Neural cell (in vitro differentiated cells): ENCODE results near the gene MYO9A. TPM values are rescaled to one million over a fixed set of nuclear protein-coding genes. Genes with fewer than 3 reads are reported as not detected.

Experiments used
- H2AFZ ChIP-seq: fragments of 200-600, 300-800 bp; sonication (generic), shearing (Covaris generic); 2 replicates; pipeline ENCODE4 v1.6.0; 2014; ENCODE audit warnings: low read depth, mild to moderate bottlenecking, antibody characterized with exemption, low read length, moderate library complexity
- H3F3A ChIP-seq: fragments of 200-600 bp; shearing (Covaris generic); 2 replicates; pipeline ENCODE4 v1.6.1; 2016; ENCODE audit warnings: mild to moderate bottlenecking, moderate library complexity, mixed read lengths, antibody characterized with exemption, low read length; ENCODE audit not compliant: insufficient read depth, poor library complexity, severe bottlenecking
- H3K27ac ChIP-seq: fragments of 200-600, 300-800 bp; sonication (generic), shearing (Covaris generic); 2 replicates; pipeline ENCODE4 v1.5.1; 2014; ENCODE audit warnings: mild to moderate bottlenecking, low read length, moderate library complexity
- H3K27me3 ChIP-seq: fragments of 300-800, 200-600 bp; sonication (generic), shearing (Covaris generic); 2 replicates; pipeline ENCODE4 v1.6.0; 2014; ENCODE audit warnings: mild to moderate bottlenecking, low read depth, low read length, moderate library complexity; ENCODE audit not compliant: insufficient read depth
- H3K36me3 ChIP-seq: fragments of 300-800, 200-600 bp; sonication (generic), shearing (Covaris generic); 2 replicates; pipeline ENCODE4 v1.5.1; 2014; ENCODE audit warnings: mild to moderate bottlenecking, antibody characterized with exemption, low read length, moderate library complexity; ENCODE audit not compliant: insufficient read depth
- H3K4me2 ChIP-seq: fragments of 300-800, 200-600 bp; sonication (generic), shearing (Covaris generic); 2 replicates; pipeline ENCODE4 v1.6.0; 2014; ENCODE audit warnings: mild to moderate bottlenecking, low read length
- H3K4me3 ChIP-seq: fragments of 300-800, 200-600 bp; sonication (generic), shearing (Covaris generic); 2 replicates; pipeline ENCODE4 v1.5.1; 2014; ENCODE audit warnings: mild to moderate bottlenecking, low read length, moderate library complexity
- H3K79me2 ChIP-seq: fragments of 200-600 bp; shearing (Covaris generic); replicated peaks from 2 replicates; pipeline ENCODE4 v1.6.0; 2014; ENCODE audit warnings: mild to moderate bottlenecking, low read length, moderate library complexity; ENCODE audit not compliant: insufficient read depth
- H3K9ac ChIP-seq: fragments of 300-800, 200-600 bp; sonication (generic), shearing (Covaris generic); 2 replicates; pipeline ENCODE4 v1.6.1; 2016; ENCODE audit warnings: mild to moderate bottlenecking, low read length, mixed read lengths
- H3K9me2 ChIP-seq: fragments of 200-600 bp; shearing (Covaris generic); 2 replicates; pipeline ENCODE4 v1.6.1; 2016; ENCODE audit warnings: mild to moderate bottlenecking, low read length, mixed read lengths; ENCODE audit not compliant: insufficient read depth
- H3K9me3 ChIP-seq: fragments of 200-600, 300-800 bp; sonication (generic), shearing (Covaris generic); 2 replicates; pipeline ENCODE4 v1.6.1; 2016; ENCODE audit warnings: mild to moderate bottlenecking, mixed run types, low read length, moderate library complexity, mixed read lengths
- H4K20me1 ChIP-seq: fragments of 200-600 bp; shearing (Covaris generic); 2 replicates; pipeline ENCODE4 v1.6.1; 2016; ENCODE audit warnings: mild to moderate bottlenecking, mixed run types; ENCODE audit not compliant: insufficient read depth
- EP300 ChIP-seq: fragments of 450-650 bp; conservative IDR thresholded peaks from 2 replicates; pipeline ENCODE4 v1.6.1; 2014; ENCODE audit warnings: antibody characterized with exemption, mild to moderate bottlenecking, moderate library complexity; ENCODE audit not compliant: poor library complexity, severe bottlenecking
- EZH2 ChIP-seq: fragments of 200-600, 300-800 bp; shearing (Covaris generic), sonication (generic); IDR thresholded peaks from 2 replicates; pipeline ENCODE4 v1.6.1; 2014; ENCODE audit warnings: antibody characterized with exemption, low read length, borderline replicate concordance, mild to moderate bottlenecking; ENCODE audit not compliant: insufficient read depth, poor library complexity, severe bottlenecking
- MXI1 ChIP-seq: fragments of 450-650 bp; conservative IDR thresholded peaks from 2 replicates; pipeline ENCODE4 v1.6.1; 2014; ENCODE audit warnings: antibody characterized with exemption, mild to moderate bottlenecking; ENCODE audit not compliant: poor library complexity, severe bottlenecking
- POLR2AphosphoS5 ChIP-seq: IDR thresholded peaks from 2 replicates; pipeline ENCODE4 v1.6.1; 2012
- RAD21 ChIP-seq: fragments of 450-650 bp; conservative IDR thresholded peaks from 2 replicates; pipeline ENCODE4 v1.6.1; 2014; ENCODE audit warnings: antibody characterized with exemption, mild to moderate bottlenecking, moderate library complexity
- SMC3 ChIP-seq: fragments of 450-650 bp; conservative IDR thresholded peaks from 2 replicates; pipeline ENCODE4 v1.6.1; 2014; ENCODE audit warnings: antibody characterized with exemption, mild to moderate bottlenecking, moderate library complexity; ENCODE audit not compliant: poor library complexity
- TAF1 ChIP-seq: IDR thresholded peaks from 2 replicates; pipeline ENCODE4 v1.6.1; 2012; ENCODE audit warnings: low read depth
- polyA plus RNA-seq: library from polyadenylated mRNA; depleted of rRNA; stranded (reverse); fragments of >200 nt; gene quantifications from 2 replicates; pipeline ENCODE4 v1.2.3, GENCODE V29; 2014
- TF ChIP-seq, protein P1 (sequence below): IDR thresholded peaks from 2 replicates; pipeline ENCODE4 v1.6.1; 2012; ENCODE audit warnings: borderline replicate concordance
- TF ChIP-seq, protein P2 (sequence below): fragments of 450-650 bp; IDR thresholded peaks from 2 replicates; pipeline ENCODE4 v1.5.1; 2014; ENCODE audit warnings: antibody characterized with exemption, mild to moderate bottlenecking, moderate library complexity; ENCODE audit not compliant: poor library complexity, severe bottlenecking

Gene MYO9A
- polyA plus RNA-seq, 1 donor from 2014 or later = 22.7 TPM

DNA sequence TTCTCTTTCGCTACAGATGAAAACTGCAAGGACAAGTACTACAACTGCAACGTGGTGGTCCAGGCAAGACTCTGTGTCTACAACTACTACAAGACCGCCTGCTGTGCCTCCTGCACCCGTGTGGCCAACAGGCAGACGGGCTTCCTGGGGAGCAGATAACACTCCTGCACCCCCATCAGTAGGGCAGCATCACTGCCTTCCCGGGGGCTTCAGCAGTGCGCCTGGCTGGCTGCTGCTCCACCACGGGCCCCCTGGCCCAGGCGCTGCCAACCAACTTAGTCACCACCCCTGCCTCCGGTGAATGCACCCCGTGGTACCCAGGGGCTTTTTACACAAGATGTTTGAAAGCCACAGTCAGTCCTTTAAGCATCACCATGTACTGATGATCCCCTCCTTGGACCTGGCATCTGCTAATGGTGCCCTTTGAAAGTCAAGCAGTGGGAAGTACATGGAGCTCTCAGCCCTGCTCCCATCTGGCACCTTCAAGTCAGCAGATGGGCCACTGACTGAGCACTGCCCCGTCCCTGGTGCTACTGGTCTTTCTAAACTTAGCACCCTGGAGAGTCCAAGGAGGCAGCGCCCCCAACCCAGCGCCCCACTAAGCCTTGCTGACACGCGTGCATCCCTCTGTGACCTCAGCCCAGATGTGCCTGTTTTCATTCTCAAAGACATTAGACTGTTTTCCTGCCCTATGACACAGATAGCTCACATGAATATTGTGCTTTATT lies 340.6 kb downstream of the MYO9A start:
- Histone ChIP-seq H3K9me3 (no peaks in the 10 kb centered on the region), H3K36me3 (no peaks in the 10 kb centered on the region), H3K9me2 (no peaks in the 10 kb centered on the region), H3K27me3 (no peaks in the 10 kb centered on the region), H3K9ac (no peak overlapping the region), H2AFZ (no peak overlapping the region), H3K4me3 (no peak overlapping the region), H3F3A (no peaks in the 10 kb centered on the region), H4K20me1 (no peaks in the 10 kb centered on the region), H3K27ac (no peak overlapping the region), H3K4me2 (no peak overlapping the region), H3K79me2 (no peaks in the 10 kb centered on the region)
- TF ChIP-seq EZH2 (no peak), EP300 (no peak), RAD21 (no peak), SMC3 (no peak), POLR2AphosphoS5 (no peak)
- TF ChIP-seq, protein P1, sequence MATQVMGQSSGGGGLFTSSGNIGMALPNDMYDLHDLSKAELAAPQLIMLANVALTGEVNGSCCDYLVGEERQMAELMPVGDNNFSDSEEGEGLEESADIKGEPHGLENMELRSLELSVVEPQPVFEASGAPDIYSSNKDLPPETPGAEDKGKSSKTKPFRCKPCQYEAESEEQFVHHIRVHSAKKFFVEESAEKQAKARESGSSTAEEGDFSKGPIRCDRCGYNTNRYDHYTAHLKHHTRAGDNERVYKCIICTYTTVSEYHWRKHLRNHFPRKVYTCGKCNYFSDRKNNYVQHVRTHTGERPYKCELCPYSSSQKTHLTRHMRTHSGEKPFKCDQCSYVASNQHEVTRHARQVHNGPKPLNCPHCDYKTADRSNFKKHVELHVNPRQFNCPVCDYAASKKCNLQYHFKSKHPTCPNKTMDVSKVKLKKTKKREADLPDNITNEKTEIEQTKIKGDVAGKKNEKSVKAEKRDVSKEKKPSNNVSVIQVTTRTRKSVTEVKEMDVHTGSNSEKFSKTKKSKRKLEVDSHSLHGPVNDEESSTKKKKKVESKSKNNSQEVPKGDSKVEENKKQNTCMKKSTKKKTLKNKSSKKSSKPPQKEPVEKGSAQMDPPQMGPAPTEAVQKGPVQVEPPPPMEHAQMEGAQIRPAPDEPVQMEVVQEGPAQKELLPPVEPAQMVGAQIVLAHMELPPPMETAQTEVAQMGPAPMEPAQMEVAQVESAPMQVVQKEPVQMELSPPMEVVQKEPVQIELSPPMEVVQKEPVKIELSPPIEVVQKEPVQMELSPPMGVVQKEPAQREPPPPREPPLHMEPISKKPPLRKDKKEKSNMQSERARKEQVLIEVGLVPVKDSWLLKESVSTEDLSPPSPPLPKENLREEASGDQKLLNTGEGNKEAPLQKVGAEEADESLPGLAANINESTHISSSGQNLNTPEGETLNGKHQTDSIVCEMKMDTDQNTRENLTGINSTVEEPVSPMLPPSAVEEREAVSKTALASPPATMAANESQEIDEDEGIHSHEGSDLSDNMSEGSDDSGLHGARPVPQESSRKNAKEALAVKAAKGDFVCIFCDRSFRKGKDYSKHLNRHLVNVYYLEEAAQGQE = no peak
- TF ChIP-seq, protein P2, sequence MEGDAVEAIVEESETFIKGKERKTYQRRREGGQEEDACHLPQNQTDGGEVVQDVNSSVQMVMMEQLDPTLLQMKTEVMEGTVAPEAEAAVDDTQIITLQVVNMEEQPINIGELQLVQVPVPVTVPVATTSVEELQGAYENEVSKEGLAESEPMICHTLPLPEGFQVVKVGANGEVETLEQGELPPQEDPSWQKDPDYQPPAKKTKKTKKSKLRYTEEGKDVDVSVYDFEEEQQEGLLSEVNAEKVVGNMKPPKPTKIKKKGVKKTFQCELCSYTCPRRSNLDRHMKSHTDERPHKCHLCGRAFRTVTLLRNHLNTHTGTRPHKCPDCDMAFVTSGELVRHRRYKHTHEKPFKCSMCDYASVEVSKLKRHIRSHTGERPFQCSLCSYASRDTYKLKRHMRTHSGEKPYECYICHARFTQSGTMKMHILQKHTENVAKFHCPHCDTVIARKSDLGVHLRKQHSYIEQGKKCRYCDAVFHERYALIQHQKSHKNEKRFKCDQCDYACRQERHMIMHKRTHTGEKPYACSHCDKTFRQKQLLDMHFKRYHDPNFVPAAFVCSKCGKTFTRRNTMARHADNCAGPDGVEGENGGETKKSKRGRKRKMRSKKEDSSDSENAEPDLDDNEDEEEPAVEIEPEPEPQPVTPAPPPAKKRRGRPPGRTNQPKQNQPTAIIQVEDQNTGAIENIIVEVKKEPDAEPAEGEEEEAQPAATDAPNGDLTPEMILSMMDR = no peak

DNA sequence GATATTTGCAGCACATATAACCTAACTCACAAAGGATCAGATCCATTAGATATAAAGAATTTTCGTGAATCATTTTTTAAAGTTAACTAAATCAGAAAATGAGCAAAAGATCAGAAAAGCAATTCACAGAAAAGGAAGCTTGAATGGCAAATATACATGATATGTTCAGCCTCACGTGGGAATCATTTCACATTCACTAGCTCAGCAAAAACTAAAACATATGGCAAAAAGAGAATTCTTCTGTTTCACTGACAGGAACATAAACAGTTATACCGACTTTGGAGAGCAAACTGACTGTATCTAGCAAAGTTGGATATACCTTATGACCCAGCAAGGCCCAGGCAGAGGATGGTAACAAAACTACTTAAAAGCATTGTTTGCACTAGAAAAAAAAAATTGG lies 341.6 kb downstream of the MYO9A start:
- Histone ChIP-seq H3F3A (no peaks in the 10 kb centered on the region), H3K36me3 (no peaks in the 10 kb centered on the region)

More for the DNA sequence above, 341.6 kb downstream of the MYO9A start:
- no peak overlapping the region for H3K4me2 ChIP-seq
- no peak overlapping the region for H3K4me3 ChIP-seq
- H3K27ac ChIP-seq = no peak overlapping the region
- H3K27me3 ChIP-seq = no peaks in the 10 kb centered on the region
- no peaks in the 10 kb centered on the region for H4K20me1 ChIP-seq
- H3K9ac ChIP-seq = no peak overlapping the region
- TF ChIP-seq RAD21 = no peak
- TF ChIP-seq, protein P1 = no peak
- TF ChIP-seq EZH2 = no peak
- TF ChIP-seq EP300 = no peak
- TF ChIP-seq SMC3 = no peak
- no peak for TF ChIP-seq MXI1
- TF ChIP-seq TAF1 = no peak
- TF ChIP-seq POLR2AphosphoS5 = no peak
- TF ChIP-seq, protein P2 = no peak
- no peaks in the 10 kb centered on the region for H3K9me3 ChIP-seq
- no peaks in the 10 kb centered on the region for H3K9me2 ChIP-seq
- no peaks in the 10 kb centered on the region for H3K79me2 ChIP-seq
- H2AFZ ChIP-seq = no peak overlapping the region
